H1 (cell line): Measurements from ENCODE around the gene HK2.

Experiments
- ATF2 ChIP-seq: IDR thresholded peaks from 2 replicates; pipeline ENCODE4 v1.6.1; 2012; ENCODE audit warnings: low read length, inconsistent platforms
- BACH1 ChIP-seq: IDR thresholded peaks from 2 replicates; pipeline ENCODE4 v1.6.1; 2012; ENCODE audit warnings: low read length, improper control_type of control experiment
- EZH2 ChIP-seq: fragments of 200-600 bp; sonication (generic); IDR thresholded peaks from 2 replicates; pipeline ENCODE4 v1.7.1; 2012; ENCODE audit warnings: low read depth, mild to moderate bottlenecking, moderate library complexity, low read length, inconsistent platforms; ENCODE audit not compliant: severe bottlenecking
- PHF8 ChIP-seq: fragments of 200-600 bp; sonication (generic); conservative IDR thresholded peaks from 2 replicates; pipeline ENCODE4 v1.7.1; 2012; ENCODE audit warnings: low read depth, mild to moderate bottlenecking, inconsistent platforms, low read length, moderate library complexity
- POLR2A ChIP-seq, 2 experiments: IDR thresholded peaks; 1 replicate in 1 of 2; 2 replicates in 1 of 2; pipeline ENCODE4 v1.6.1; 2011; ENCODE audit warnings: low read depth in 2 of 2, low read length in 2 of 2, mild to moderate bottlenecking in 2 of 2; ENCODE audit errors: control extremely low read depth in 1 of 2
- POLR2AphosphoS5 ChIP-seq: IDR thresholded peaks from 2 replicates; pipeline ENCODE4 v1.6.1; 2011; ENCODE audit warnings: low read depth, low read length
- RNF2 ChIP-seq: fragments of 200-900, 300-1000 bp; sonication (generic); IDR thresholded peaks from 2 replicates; pipeline ENCODE4 v1.7.1; 2016; ENCODE audit warnings: borderline replicate concordance, low read depth, mild to moderate bottlenecking, antibody characterized with exemption, low read length; ENCODE audit not compliant: poor library complexity, severe bottlenecking; ENCODE audit errors: missing control alignments
- RXRA ChIP-seq: IDR thresholded peaks from 2 replicates; pipeline ENCODE4 v1.6.1; 2011; ENCODE audit warnings: low read depth, mild to moderate bottlenecking, low read length, moderate library complexity; ENCODE audit not compliant: insufficient read depth
- SUZ12 ChIP-seq: fragments of 200-600 bp; sonication (generic); IDR thresholded peaks from 2 replicates; pipeline ENCODE4 v1.6.1; 2012; ENCODE audit warnings: mild to moderate bottlenecking, inconsistent platforms, low read length, moderate library complexity, mixed read lengths
- TAF7 ChIP-seq: optimal IDR thresholded peaks from 2 replicates; pipeline ENCODE3; 2011; ENCODE audit warnings: low read depth, mild to moderate bottlenecking, inconsistent platforms, low read length, moderate library complexity, borderline replicate concordance
- TEAD4 ChIP-seq: IDR thresholded peaks from 2 replicates; pipeline ENCODE4 v1.6.1; 2012; ENCODE audit warnings: low read depth, low read length, inconsistent platforms, mixed read lengths
- TF ChIP-seq, protein P1 (sequence below): IDR thresholded peaks from 2 replicates; pipeline ENCODE4 v1.6.1; 2012; ENCODE audit warnings: inconsistent platforms

DNA sequence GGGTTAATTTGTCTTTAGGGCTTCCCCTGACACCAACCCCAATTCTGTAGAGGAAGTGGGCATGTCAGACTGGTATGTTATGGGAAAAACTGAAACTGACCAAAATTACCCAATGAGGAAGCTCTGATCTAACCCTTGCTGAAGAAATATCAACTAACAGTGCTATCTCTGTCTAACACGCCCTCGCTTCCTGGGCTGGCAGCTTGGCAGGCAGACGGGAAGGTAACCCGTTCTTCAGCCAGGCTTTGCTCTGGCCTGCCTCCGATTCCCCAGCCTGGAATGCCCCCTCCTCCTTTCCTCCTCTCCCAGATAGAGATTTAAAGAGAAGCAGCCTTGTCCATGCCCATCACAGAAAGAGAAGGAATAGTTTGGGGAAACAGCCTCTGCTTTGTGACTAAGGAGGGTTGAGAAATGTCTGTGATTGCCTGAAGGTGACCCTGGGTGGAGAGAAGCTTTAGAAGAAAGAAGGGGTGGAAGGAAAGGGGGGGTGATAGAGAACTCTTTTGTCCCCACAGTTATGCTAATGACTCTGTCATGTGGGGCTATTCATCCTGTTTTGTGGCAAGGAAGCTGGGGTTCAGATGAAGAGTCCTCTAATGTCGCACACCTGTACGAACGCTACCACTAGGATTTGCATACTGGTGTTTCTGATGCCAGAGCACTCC is 15.4 kb downstream of the HK2 start:
- TF ChIP-seq POLR2A (IDR thresholded peaks at IDR 0.05; ENCODE audit: control extremely low read depth in 1 of 2, low read depth in 2 of 2, low read length in 2 of 2) = no peak
- TF ChIP-seq TEAD4 = no peak
- no peak for TF ChIP-seq SUZ12
- TF ChIP-seq TAF7 = no peak
- TF ChIP-seq PHF8 = no peak
- TF ChIP-seq, protein P1, sequence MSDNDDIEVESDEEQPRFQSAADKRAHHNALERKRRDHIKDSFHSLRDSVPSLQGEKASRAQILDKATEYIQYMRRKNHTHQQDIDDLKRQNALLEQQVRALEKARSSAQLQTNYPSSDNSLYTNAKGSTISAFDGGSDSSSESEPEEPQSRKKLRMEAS = no peak
- no peak for TF ChIP-seq RNF2
- TF ChIP-seq POLR2AphosphoS5 = no peak
- no peak for TF ChIP-seq EZH2
- TF ChIP-seq ATF2 = no peak
- no peak for TF ChIP-seq BACH1
- TF ChIP-seq RXRA = no peak
